Measurements from ENCODE around the gene ELMO1. TPM values are rescaled to one million over a fixed set of nuclear protein-coding genes. Genes with fewer than 3 reads are reported as not detected.

ELMO1 gene
- total RNA-seq, 4 donors from 2014 or later, result 31.1 to 42.9 (median 38.7) TPM

GRCh38 chr7:36916116-36916515 is 532.5 kb downstream of the ELMO1 start:
- TF ChIP-seq EP300 (IDR thresholded peaks at IDR 0.05) (no peak), POLR2A (IDR thresholded peaks at IDR 0.05; ENCODE audit: low read depth) (no peak), POLR2AphosphoS5 (IDR thresholded peaks at IDR 0.05) (no peak), CTCF (IDR thresholded peaks at IDR 0.05) (no peak)
- WGBS, result 72% methylated on average over 3 of the region's 3 CpGs
- Histone ChIP-seq H3K9me3 (no peaks in the 10 kb centered on the region), H3K36me3 (no peaks in the 10 kb centered on the region), H3K4me1 (peaks cover 0 to 12% (median 11%) of the 10 kb centered on the region in 4 donors), H3K27ac (replicated peaks in 1 of 4) (no peak overlapping the region), H3K27me3 (no peaks in the 10 kb centered on the region), H3K4me3 (no peak overlapping the region)
- intact Hi-C loops (cut with DNase I), result no loop called here
- DNase-seq (ENCODE audit: extremely low spot score), result no peak

- Histone ChIP-seq H3K36me3 (no peaks in the 10 kb centered on the region), H3K4me3 (no peak overlapping the region), H3K27me3 (no peaks in the 10 kb centered on the region), H3K27ac (replicated peaks in 1 of 4) (no peak overlapping the region), H3K4me1 (peaks cover 0 to 20% (median 11%) of the 10 kb centered on the region in 4 donors), H3K9me3 (no peaks in the 10 kb centered on the region)
- intact Hi-C loops (cut with DNase I), result no loop called here
- TF ChIP-seq CTCF (IDR thresholded peaks at IDR 0.05) (no peak), POLR2A (IDR thresholded peaks at IDR 0.05; ENCODE audit: low read depth) (no peak), POLR2AphosphoS5 (IDR thresholded peaks at IDR 0.05) (no peak), EP300 (IDR thresholded peaks at IDR 0.05) (no peak)
- WGBS, result 42% methylated on average over 5 of the region's 5 CpGs
- no peak for DNase-seq (ENCODE audit: extremely low spot score)
Observed at GRCh38 chr7:36911788-36912187, 536.9 kb downstream of the ELMO1 start.

- H3K9me3 ChIP-seq, result no peaks in the 10 kb centered on the region
- no peaks in the 10 kb centered on the region for H3K36me3 ChIP-seq
- no peak overlapping the region for H3K27ac ChIP-seq (replicated peaks in 1 of 4)
- H3K27me3 ChIP-seq, result no peaks in the 10 kb centered on the region
- TF ChIP-seq POLR2A (IDR thresholded peaks at IDR 0.05; ENCODE audit: low read depth) (no peak), POLR2AphosphoS5 (IDR thresholded peaks at IDR 0.05) (no peak), EP300 (IDR thresholded peaks at IDR 0.05) (no peak), CTCF (IDR thresholded peaks at IDR 0.05) (no peak)
- no peak for DNase-seq (ENCODE audit: extremely low spot score)
- no peak overlapping the region for H3K4me3 ChIP-seq
- H3K4me1 ChIP-seq, result peaks cover 0 to 23% (median 13%) of the 10 kb centered on the region in 4 donors
- intact Hi-C loops (cut with DNase I), result no loop called here
- 92% methylated on average over 5 of the region's 5 CpGs for WGBS
Observed at GRCh38 chr7:36910859-36911258, 537.8 kb downstream of the ELMO1 start.

GRCh38 chr7:36910401-36910800 is 538.3 kb downstream of the ELMO1 start:
- Histone ChIP-seq H3K9me3 (no peaks in the 10 kb centered on the region), H3K36me3 (no peaks in the 10 kb centered on the region), H3K27me3 (no peaks in the 10 kb centered on the region), H3K4me1 (peaks cover 0 to 23% (median 13%) of the 10 kb centered on the region in 4 donors), H3K4me3 (no peak overlapping the region), H3K27ac (replicated peaks in 1 of 4) (no peak overlapping the region)
- TF ChIP-seq POLR2AphosphoS5 (IDR thresholded peaks at IDR 0.05) (no peak), POLR2A (IDR thresholded peaks at IDR 0.05; ENCODE audit: low read depth) (no peak), EP300 (IDR thresholded peaks at IDR 0.05) (no peak), CTCF (IDR thresholded peaks at IDR 0.05) (no peak)
- intact Hi-C loops (cut with DNase I), result no loop called here
- 76% methylated on average over 3 of the region's 3 CpGs for WGBS
- no peak for DNase-seq (ENCODE audit: extremely low spot score)

GRCh38 chr7:36906956-36907635 is 541.6 kb downstream of the ELMO1 start:
- no peaks in the 10 kb centered on the region for H3K27me3 ChIP-seq
- no peak for DNase-seq (ENCODE audit: extremely low spot score)
- no peak for TF ChIP-seq POLR2A (IDR thresholded peaks at IDR 0.05; ENCODE audit: low read depth)
- no peak overlapping the region for H3K27ac ChIP-seq (replicated peaks in 1 of 4)
- H3K9me3 ChIP-seq, result no peaks in the 10 kb centered on the region
- peaks cover 0 to 32% (median 24%) of the 10 kb centered on the region in 4 donors for H3K4me1 ChIP-seq
- intact Hi-C loops (cut with DNase I), result no loop called here
- H3K36me3 ChIP-seq, result no peaks in the 10 kb centered on the region
- no peak overlapping the region for H3K4me3 ChIP-seq
- WGBS, result 29% methylated on average over 3 of the region's 3 CpGs
